ENCODE results near the gene ACSS1.

ACSS1 gene

GRCh38 chr20:25076731-25077609, 19.0 kb upstream of the ACSS1 start:
- Histone ChIP-seq H3K36me3 (ENCODE audit: control insufficient read depth, insufficient read depth, low read length, severe bottlenecking) (no peaks in the 10 kb centered on the region), H3K4me1 (ENCODE audit: control insufficient read depth, insufficient read depth, low read length) (peaks cover 18% of the 10 kb centered on the region), H3K27me3 (replicated peaks; ENCODE audit: control insufficient read depth, insufficient read depth, low read length) (peaks cover 78% of the 10 kb centered on the region), H3K9me3 (ENCODE audit: control insufficient read depth, low read length) (no peaks in the 10 kb centered on the region), H3K4me3 (ENCODE audit: low read length) (peak overlapping the region; percentile 68), H3K9ac (ENCODE audit: low read length) (no peak overlapping the region)
- DNase-seq (ENCODE audit: low read depth) = peak; percentile 20

- H3K9me3 ChIP-seq (ENCODE audit: control insufficient read depth, low read length) = no peaks in the 10 kb centered on the region
- H3K36me3 ChIP-seq (ENCODE audit: control insufficient read depth, insufficient read depth, low read length, severe bottlenecking) = no peaks in the 10 kb centered on the region
- no peak for DNase-seq (ENCODE audit: low read depth)
- H3K27me3 ChIP-seq (replicated peaks; ENCODE audit: control insufficient read depth, insufficient read depth, low read length) = peaks cover 83% of the 10 kb centered on the region
- no peak overlapping the region for H3K4me3 ChIP-seq (ENCODE audit: low read length)
- H3K4me1 ChIP-seq (ENCODE audit: control insufficient read depth, insufficient read depth, low read length) = peaks cover 18% of the 10 kb centered on the region
- H3K9ac ChIP-seq (ENCODE audit: low read length) = no peak overlapping the region
These were observed 18.3 kb upstream of the ACSS1 start for GRCh38 chr20:25076201-25076600.

- DNase-seq (ENCODE audit: low read depth) = no peak
- Histone ChIP-seq H3K4me1 (ENCODE audit: control insufficient read depth, insufficient read depth, low read length) (peaks cover 18% of the 10 kb centered on the region), H3K9me3 (ENCODE audit: control insufficient read depth, low read length) (peaks cover 10% of the 10 kb centered on the region), H3K36me3 (ENCODE audit: control insufficient read depth, insufficient read depth, low read length, severe bottlenecking) (no peaks in the 10 kb centered on the region), H3K9ac (ENCODE audit: low read length) (no peak overlapping the region), H3K27me3 (replicated peaks; ENCODE audit: control insufficient read depth, insufficient read depth, low read length) (peaks cover 82% of the 10 kb centered on the region), H3K4me3 (ENCODE audit: low read length) (no peak overlapping the region)
These were observed 15.6 kb upstream of the ACSS1 start for GRCh38 chr20:25073544-25073943.

GRCh38 chr20:25072226-25072811, 14.4 kb upstream of the ACSS1 start:
- Histone ChIP-seq H3K36me3 (ENCODE audit: control insufficient read depth, insufficient read depth, low read length, severe bottlenecking) (no peaks in the 10 kb centered on the region), H3K9ac (ENCODE audit: low read length) (no peak overlapping the region), H3K27me3 (replicated peaks; ENCODE audit: control insufficient read depth, insufficient read depth, low read length) (peaks cover 82% of the 10 kb centered on the region), H3K4me3 (ENCODE audit: low read length) (no peak overlapping the region), H3K9me3 (ENCODE audit: control insufficient read depth, low read length) (peaks cover 10% of the 10 kb centered on the region), H3K4me1 (ENCODE audit: control insufficient read depth, insufficient read depth, low read length) (peaks cover 9% of the 10 kb centered on the region)
- no peak for DNase-seq (ENCODE audit: low read depth)

- H3K4me3 ChIP-seq (ENCODE audit: low read length) = no peak overlapping the region
- no peaks in the 10 kb centered on the region for H3K36me3 ChIP-seq (ENCODE audit: control insufficient read depth, insufficient read depth, low read length, severe bottlenecking)
- H3K27me3 ChIP-seq (replicated peaks; ENCODE audit: control insufficient read depth, insufficient read depth, low read length) = peaks cover 82% of the 10 kb centered on the region
- peaks cover 10% of the 10 kb centered on the region for H3K9me3 ChIP-seq (ENCODE audit: control insufficient read depth, low read length)
- DNase-seq (ENCODE audit: low read depth) = no peak
- peaks cover 3% of the 10 kb centered on the region for H3K4me1 ChIP-seq (ENCODE audit: control insufficient read depth, insufficient read depth, low read length)
- no peak overlapping the region for H3K9ac ChIP-seq (ENCODE audit: low read length)
These were observed 13.8 kb upstream of the ACSS1 start for GRCh38 chr20:25071734-25072133.

- H3K27me3 ChIP-seq (replicated peaks; ENCODE audit: control insufficient read depth, insufficient read depth, low read length) = peaks cover 79% of the 10 kb centered on the region
These were observed 13.0 kb upstream of the ACSS1 start for GRCh38 chr20:25070821-25071473.

GRCh38 chr20:25067102-25067987, 9.4 kb upstream of the ACSS1 start:
- H3K27me3 ChIP-seq (replicated peaks; ENCODE audit: control insufficient read depth, insufficient read depth, low read length) = peaks cover 76% of the 10 kb centered on the region
- DNase-seq (ENCODE audit: low read depth) = no peak

More at GRCh38 chr20:25070821-25071473, 13.0 kb upstream of the ACSS1 start:
- no peak overlapping the region for H3K9ac ChIP-seq (ENCODE audit: low read length)
- no peaks in the 10 kb centered on the region for H3K36me3 ChIP-seq (ENCODE audit: control insufficient read depth, insufficient read depth, low read length, severe bottlenecking)
- no peak overlapping the region for H3K4me3 ChIP-seq (ENCODE audit: low read length)
- DNase-seq (ENCODE audit: low read depth) = no peak
- no peaks in the 10 kb centered on the region for H3K4me1 ChIP-seq (ENCODE audit: control insufficient read depth, insufficient read depth, low read length)
- peaks cover 10% of the 10 kb centered on the region for H3K9me3 ChIP-seq (ENCODE audit: control insufficient read depth, low read length)

GRCh38 chr20:25066386-25066785, 8.4 kb upstream of the ACSS1 start:
- H3K27me3 ChIP-seq (replicated peaks; ENCODE audit: control insufficient read depth, insufficient read depth, low read length) = peaks cover 76% of the 10 kb centered on the region
- H3K9me3 ChIP-seq (ENCODE audit: control insufficient read depth, low read length) = peaks cover 10% of the 10 kb centered on the region
- no peaks in the 10 kb centered on the region for H3K4me1 ChIP-seq (ENCODE audit: control insufficient read depth, insufficient read depth, low read length)
- H3K36me3 ChIP-seq (ENCODE audit: control insufficient read depth, insufficient read depth, low read length, severe bottlenecking) = no peaks in the 10 kb centered on the region
- no peak overlapping the region for H3K4me3 ChIP-seq (ENCODE audit: low read length)
- H3K9ac ChIP-seq (ENCODE audit: low read length) = no peak overlapping the region
- no peak for DNase-seq (ENCODE audit: low read depth)

More at GRCh38 chr20:25067102-25067987, 9.4 kb upstream of the ACSS1 start:
- Histone ChIP-seq H3K4me3 (ENCODE audit: low read length) (no peak overlapping the region), H3K36me3 (ENCODE audit: control insufficient read depth, insufficient read depth, low read length, severe bottlenecking) (no peaks in the 10 kb centered on the region), H3K9ac (ENCODE audit: low read length) (no peak overlapping the region), H3K4me1 (ENCODE audit: control insufficient read depth, insufficient read depth, low read length) (no peaks in the 10 kb centered on the region), H3K9me3 (ENCODE audit: control insufficient read depth, low read length) (peaks cover 10% of the 10 kb centered on the region)

GRCh38 chr20:25065625-25066338, 7.8 kb upstream of the ACSS1 start:
- Histone ChIP-seq H3K9me3 (ENCODE audit: control insufficient read depth, low read length) (peaks cover 10% of the 10 kb centered on the region), H3K27me3 (replicated peaks; ENCODE audit: control insufficient read depth, insufficient read depth, low read length) (peaks cover 76% of the 10 kb centered on the region), H3K4me1 (ENCODE audit: control insufficient read depth, insufficient read depth, low read length) (no peaks in the 10 kb centered on the region), H3K36me3 (ENCODE audit: control insufficient read depth, insufficient read depth, low read length, severe bottlenecking) (no peaks in the 10 kb centered on the region), H3K4me3 (ENCODE audit: low read length) (no peak overlapping the region), H3K9ac (ENCODE audit: low read length) (no peak overlapping the region)
- DNase-seq (ENCODE audit: low read depth) = peak; percentile 84

GRCh38 chr20:25065072-25065624, 7.2 kb upstream of the ACSS1 start:
- peaks cover 10% of the 10 kb centered on the region for H3K9me3 ChIP-seq (ENCODE audit: control insufficient read depth, low read length)
- no peak for DNase-seq (ENCODE audit: low read depth)
- no peak overlapping the region for H3K9ac ChIP-seq (ENCODE audit: low read length)
- H3K27me3 ChIP-seq (replicated peaks; ENCODE audit: control insufficient read depth, insufficient read depth, low read length) = peaks cover 72% of the 10 kb centered on the region
- no peaks in the 10 kb centered on the region for H3K36me3 ChIP-seq (ENCODE audit: control insufficient read depth, insufficient read depth, low read length, severe bottlenecking)
- no peak overlapping the region for H3K4me3 ChIP-seq (ENCODE audit: low read length)
- no peaks in the 10 kb centered on the region for H3K4me1 ChIP-seq (ENCODE audit: control insufficient read depth, insufficient read depth, low read length)
